ENCODE measurements around the gene CFAP70.
"Not testable (repeated sequence)": the region's sequence is repeated elsewhere in the genome, so short reads cannot be mapped to it uniquely, and the experiment has no call there.

The CFAP70 gene

DNA sequence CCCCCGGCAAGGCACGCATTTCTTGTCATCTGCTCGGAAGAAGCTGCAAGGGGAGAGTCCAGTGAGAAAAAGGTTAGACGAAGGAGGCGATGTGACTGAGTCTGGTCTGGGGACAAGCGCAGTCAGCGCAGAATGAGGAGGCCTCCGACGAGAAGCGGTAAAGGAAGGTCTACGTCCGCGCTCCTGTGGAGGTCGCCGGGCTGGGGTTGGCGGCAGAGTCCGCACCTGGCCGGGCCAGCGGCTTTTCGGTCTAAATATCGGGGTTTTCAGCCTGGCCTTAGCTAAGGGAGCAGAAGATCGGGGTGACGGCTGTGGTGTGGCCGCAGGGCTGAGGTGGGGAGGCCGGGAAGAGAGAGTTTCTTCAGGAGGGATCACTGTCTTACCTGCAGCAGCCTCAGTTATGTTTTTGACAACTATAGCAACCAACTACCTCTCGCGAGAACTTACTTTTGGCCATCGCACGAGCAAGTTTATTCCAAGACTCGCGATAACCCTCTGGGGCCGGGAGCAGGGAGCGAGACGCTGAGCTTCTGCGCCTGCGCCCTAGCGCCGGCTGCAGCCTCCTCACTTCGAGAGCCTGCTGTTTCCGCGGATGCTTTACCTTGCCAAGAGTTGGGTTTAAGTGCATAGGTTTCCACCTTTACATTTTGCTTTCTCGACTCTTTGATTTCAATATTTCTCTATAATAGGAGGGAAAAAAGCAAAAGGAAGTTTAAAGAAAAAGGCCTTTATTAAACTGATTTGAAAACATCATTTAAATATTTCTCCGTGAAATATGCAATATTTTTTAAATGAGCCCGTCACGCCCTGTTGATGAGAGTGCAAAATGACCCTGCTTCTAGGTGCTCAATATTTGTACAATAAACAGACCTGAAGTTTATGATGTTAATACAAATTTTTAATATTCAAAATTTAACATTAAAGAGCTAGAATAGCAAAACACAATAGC is at the start of gene CFAP70:
TSS of gene CFAP70 (minus strand) at position 534 of the 949 bp plus-strand sequence. CDS start 4,068 bp downstream, outside the sequence.
- peak; percentile 85 for DNase-seq

DNA sequence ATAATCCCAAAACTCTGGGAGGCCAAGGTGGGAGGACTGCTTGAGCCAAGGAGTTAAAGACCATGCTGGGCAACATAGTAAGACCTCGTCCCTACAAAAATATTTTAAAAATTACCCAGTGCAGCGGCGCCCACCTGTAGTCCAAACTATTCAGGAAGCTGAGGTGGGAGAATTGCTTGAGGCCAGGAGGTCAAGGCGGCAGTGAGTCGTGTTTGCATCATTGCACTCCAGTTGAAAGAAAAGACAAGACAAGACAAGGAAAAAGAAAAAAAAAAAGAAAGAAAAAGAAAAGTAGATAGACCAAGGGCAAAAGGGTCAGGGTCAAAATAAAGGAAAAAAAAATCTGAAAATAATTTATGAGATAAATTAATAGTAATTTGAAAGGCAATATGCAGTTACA is 49.4 kb upstream of the CFAP70 start:
- no peak for DNase-seq

GRCh38 chr10:73407495-73407894 is 48.8 kb upstream of the CFAP70 start:
- DNase-seq: no peak

GRCh38 chr10:73406846-73407245 is 48.2 kb upstream of the CFAP70 start:
- no peak for DNase-seq

DNA sequence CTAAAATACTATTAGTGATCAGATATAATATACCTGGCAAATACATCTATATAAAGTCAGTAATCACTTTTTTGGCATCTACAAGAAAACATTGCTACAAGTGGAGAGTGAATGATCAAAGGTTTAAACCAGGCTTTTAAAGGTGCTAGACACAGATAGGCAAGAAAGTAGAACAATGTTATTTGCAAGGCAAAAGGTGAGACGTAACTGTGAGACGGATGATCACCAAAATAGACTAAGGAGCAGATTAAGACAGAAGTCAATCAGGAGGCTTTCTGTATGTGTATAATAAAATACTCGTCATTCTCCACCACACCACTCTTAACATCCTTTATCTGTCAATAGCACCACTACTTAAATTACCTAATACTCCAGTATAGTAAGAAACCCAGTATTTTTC is 46.9 kb upstream of the CFAP70 start:
- DNase-seq: no peak

DNA sequence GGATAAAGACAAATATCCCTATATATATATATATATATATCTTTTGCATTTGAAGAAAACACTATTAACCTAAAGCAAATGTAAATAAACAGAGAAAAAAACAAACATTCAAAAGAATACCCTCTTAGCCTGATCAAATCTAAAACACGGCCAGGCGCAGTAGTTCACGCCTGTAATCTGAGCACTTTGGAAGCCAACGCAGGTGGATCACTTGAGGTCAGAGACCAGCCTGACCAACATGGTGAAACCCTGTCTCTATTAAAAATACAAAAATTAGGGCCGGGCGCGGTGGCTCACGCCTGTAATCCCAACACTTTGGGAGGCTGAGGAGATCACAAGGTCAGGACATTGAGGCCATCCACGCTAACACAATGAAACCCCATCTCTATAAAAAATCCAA is 46.0 kb upstream of the CFAP70 start:
- no peak for DNase-seq

DNA sequence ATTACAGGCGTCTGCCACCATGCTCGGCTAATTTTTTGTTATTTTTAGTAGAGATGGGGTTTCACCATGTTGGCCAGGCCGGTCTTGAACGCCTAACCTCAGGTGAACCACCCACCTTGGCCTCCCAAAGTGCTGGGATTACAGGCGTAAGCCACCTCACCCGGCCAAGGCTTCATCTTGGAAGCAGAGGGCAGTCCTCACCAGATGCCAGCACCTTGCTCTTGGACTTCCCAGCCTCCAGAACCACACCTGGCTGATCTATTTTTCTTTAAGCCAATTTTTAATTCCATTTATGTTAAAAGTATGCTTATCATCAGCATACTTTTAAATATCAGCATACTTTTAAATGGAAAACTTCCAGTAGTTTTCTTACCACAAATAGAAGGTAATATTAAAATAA is 43.0 kb upstream of the CFAP70 start:
- DNase-seq: no peak

DNA sequence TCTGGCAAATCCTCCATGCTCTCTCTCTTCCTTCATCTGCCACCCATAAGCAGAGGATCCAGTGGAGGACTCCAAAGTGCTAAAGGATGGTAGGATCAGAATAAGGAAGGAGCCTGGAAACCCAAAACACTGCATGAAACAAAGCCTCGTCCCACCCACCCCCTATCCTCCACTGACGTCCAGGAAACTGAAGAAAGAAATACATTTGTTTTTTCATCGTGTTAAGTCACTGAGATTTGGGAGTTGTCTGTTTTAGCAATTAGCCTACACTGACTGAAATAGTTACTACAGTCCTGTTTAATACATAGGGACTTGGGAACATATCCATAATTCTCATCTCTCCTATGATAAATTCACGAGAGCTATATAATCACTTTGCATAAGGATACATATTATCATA is 40.4 kb upstream of the CFAP70 start:
- DNase-seq: no peak

DNA sequence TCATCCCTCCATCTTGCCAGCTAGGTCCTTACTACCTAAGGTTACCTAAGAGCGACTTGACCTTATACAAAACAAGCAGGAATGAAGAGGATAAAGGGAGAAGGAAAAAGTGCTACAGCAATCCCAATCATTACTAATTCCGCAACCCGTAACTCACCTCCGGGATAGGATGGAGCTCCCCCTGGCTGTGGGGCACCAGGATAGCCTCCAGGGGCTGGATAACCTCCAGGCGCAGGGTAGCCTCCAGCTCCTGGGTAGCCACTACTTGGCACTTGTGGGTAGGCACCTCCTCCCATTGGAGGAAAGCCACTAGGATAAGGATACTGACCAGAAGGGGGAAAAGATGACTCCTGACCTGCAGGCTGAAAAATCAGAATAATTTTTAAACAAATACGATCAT is 39.4 kb upstream of the CFAP70 start:
- DNase-seq: no peak

GRCh38 chr10:73394325-73394724 is 35.7 kb upstream of the CFAP70 start:
- not testable (repeated sequence) for DNase-seq

DNA sequence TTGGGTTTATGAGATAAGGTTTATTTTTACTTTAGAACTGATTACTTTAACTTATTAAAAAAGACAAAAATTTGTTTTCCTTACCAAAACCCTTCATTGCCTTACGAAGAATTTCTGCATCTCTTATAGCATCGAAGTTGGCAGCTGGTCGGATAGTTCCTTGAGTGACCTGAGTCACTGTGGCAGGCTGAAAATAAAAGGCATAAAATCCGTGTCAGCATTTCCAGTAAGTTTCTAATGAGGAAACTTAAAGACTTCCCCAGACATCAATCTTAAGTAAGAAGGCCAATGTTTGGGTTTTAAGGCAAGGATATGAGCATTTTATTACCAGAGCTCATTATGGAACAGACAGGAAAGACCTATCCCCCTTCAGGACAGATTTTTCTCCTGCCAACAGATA is 29.6 kb upstream of the CFAP70 start:
- no peak for DNase-seq

DNA sequence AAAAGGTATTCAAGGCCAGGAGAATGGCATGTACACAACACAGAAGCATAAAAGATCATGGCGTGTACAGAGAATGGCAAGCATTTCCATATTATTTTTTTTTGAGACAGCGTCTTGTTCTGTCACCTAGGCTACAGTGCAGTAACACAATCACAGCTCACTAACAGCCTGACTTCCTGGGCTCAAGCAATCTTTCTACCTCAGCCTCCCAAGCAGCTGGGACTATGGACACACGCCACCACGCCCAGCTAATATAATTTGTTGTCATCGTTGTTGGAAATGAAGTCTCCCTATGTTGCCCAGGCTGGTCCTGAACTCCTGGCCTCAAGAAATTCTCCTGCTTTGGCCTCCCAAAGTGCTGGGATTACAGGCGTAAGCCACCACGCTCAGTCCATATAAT is 27.9 kb upstream of the CFAP70 start:
- no peak for DNase-seq

- no peak for DNase-seq
Observed at GRCh38 chr10:73379064-73379748, 20.5 kb upstream of the CFAP70 start.

- DNase-seq: no peak
Observed at GRCh38 chr10:73376679-73377078, 18.0 kb upstream of the CFAP70 start.

GRCh38 chr10:73368238-73368637 is 9.6 kb upstream of the CFAP70 start:
- no peak for DNase-seq

DNA sequence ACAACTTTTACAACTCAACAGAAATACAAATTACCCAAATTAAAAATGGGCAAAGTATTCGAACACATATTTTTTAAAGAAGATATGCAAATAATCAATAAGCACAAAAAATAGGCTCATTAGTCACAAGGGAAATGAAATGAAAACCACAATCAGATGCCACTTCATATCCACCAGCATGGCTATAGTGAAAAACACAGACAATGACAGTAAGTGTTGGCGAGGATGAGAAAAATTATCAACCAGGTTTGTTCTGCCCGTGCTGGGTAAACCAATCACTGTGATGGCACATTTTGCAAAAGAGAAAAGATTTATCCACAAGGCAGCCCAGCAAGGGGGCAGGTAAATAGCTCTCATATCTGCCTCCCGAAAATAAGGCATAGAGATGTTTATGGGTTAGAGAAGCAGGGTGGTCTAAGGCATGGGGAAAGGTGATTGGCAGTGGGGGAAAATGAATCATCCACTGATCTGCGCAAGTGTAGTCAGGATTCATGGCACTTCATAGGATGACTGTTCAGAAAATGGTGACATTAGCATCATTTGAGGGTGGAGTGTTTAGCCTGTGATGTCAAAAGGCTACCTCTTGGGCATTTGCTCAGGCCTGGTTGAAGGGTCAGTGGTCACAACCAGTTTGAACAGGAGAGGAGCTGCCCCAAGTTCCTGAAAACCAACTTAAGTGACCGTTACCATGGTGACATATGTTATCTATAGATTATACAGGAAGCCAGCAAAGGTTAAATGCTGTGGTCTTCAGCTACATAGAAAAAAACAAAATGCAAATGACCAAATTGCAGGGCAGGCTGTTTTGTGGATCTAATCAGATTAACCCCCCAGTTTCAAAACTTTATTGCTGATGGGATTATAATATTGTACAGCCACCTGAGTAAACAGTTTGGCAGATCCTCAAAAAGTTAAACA is 8.0 kb upstream of the CFAP70 start:
- DNase-seq: no peak

GRCh38 chr10:73364964-73365363 is 6.3 kb upstream of the CFAP70 start:
- DNase-seq: no peak

GRCh38 chr10:73359492-73359891 is 828 bp upstream of the CFAP70 start:
- DNase-seq: no peak

GRCh38 chr10:73357821-73358220 is 843 bp downstream of the CFAP70 start:
- no peak for DNase-seq

GRCh38 chr10:73357166-73357565 is 1.5 kb downstream of the CFAP70 start:
- DNase-seq: no peak

GRCh38 chr10:73344269-73344668 is 14.4 kb downstream of the CFAP70 start:
- no peak for DNase-seq

- no peak for DNase-seq
Observed at GRCh38 chr10:73340121-73340520, 18.5 kb downstream of the CFAP70 start.

- no peak for DNase-seq
Observed at GRCh38 chr10:73339436-73339835, 19.2 kb downstream of the CFAP70 start.

All from GDM1 (cell line).